ENCODE results near the gene IFIH1. TPM values are rescaled to one million over a fixed set of nuclear protein-coding genes. Genes with fewer than 3 reads are reported as not detected.

IFIH1 gene
- total RNA-seq, 1 experiment from 2014 or later = 3.3 TPM

- no peak for DNase-seq (ENCODE audit: low read depth)
Observed at GRCh38 chr2:162219426-162219825, 99.1 kb downstream of the IFIH1 start.

DNA sequence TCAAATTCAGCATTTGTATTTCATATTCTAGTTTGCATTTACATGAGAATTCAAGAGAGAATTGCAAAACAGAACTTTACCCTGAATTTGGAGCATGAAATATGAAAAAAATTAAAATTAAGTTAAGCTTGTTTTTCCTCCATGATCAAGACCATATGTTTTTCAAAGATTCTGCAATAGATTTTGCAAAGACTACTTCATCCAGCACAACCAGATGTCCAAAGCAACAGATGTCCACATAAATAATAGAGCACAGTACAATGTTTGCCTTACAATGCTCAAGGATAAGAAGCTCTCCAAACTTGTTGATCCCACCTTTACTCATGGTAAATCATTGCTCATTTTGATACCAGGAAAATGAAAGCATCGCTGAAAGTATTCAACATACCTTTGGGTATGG is 100.9 kb downstream of the IFIH1 start:
- no peak for DNase-seq (ENCODE audit: low read depth)

Other genes with a start within 250 kb of the IFIH1 start
- gene DPP4, start 244.5 kb downstream of the IFIH1 start, total RNA-seq (2014; rRNA removed; shearing (Covaris generic)) = not detected in 2 replicates
- gene GCG, start 166.4 kb downstream of the IFIH1 start, total RNA-seq (2014; rRNA removed; shearing (Covaris generic)) = 0.16 TPM in 1 of 2 replicates, not detected in the other
- gene FAP, start 75.2 kb downstream of the IFIH1 start, total RNA-seq (2014; rRNA removed; shearing (Covaris generic)) = 0.23 TPM in 1 of 2 replicates, not detected in the other
- gene GCA, start 25.4 kb upstream of the IFIH1 start, total RNA-seq (2014; rRNA removed; shearing (Covaris generic)) = 3.2 and 3.5 TPM in 2 replicates